HCT116 (cell line): Measurements from ENCODE around the gene INPP5B. TPM values are rescaled to one million over a fixed set of nuclear protein-coding genes. Genes with fewer than 3 reads are reported as not detected.

Experiments used
- ATAC-seq: fragments of 200-7000 bp; cut with Tn5 transposase; 2 replicates; pipeline ENCODE4 v1.9.1; 2020; ENCODE audit warnings: mild to moderate bottlenecking, moderate library complexity
- BruUV-seq: library from RNA; stranded (reverse); fragments of 400-500 nt; replicated peaks from 2 replicates; lab custom pipeline; 2021; lab: Mats Ljungman, UMichigan
- CTCF ChIA-PET: fragments of 300-600 bp; sonication (Branson Sonifier 250); formaldehyde crosslinking; loops from one replicate; lab custom pipeline; 2021; ENCODE audit warnings: antibody characterized with exemption; lab: Charles Lee
- POLR2A ChIA-PET: fragments of 300-600, 350-600 bp; sonication (Branson Sonifier 250); formaldehyde crosslinking; loops from one replicate; lab custom pipeline; 2021; ENCODE audit warnings: antibody characterized with exemption; lab: Charles Lee
- RAD21 ChIA-PET, 2 experiments: fragments of 300-600 bp; sonication (Branson Sonifier 250); formaldehyde crosslinking; loops; one replicate each; lab custom pipeline; 2023; ENCODE audit warnings: low total read pairs in 2 of 2; ENCODE audit not compliant: uncharacterized antibody in 2 of 2, unreplicated experiment in 2 of 2, low non-redundant PET in 1 of 2; lab: Charles Lee
- DNase-seq: peaks from one replicate; pipeline ENCODE4 v3.0.0-alpha.2; 2010; ENCODE audit warnings: low read depth, low spot score
- H2AFZ ChIP-seq: fragments of 200-600 bp; shearing (Covaris generic), sonication (generic); 2 replicates; pipeline ENCODE4 v1.6.1; 2017; ENCODE audit warnings: low read depth, mixed run types, mixed read lengths, antibody characterized with exemption, low read length; ENCODE audit not compliant: poor library complexity, severe bottlenecking
- H3K27ac ChIP-seq: 2 replicates; pipeline ENCODE4 v1.5.1; 2012; ENCODE audit warnings: low read depth, low read length
- H3K27me3 ChIP-seq: fragments of 200-600 bp; sonication (generic); 2 replicates; pipeline ENCODE4 v1.6.1; 2016; ENCODE audit warnings: mixed run types, low read length, mixed read lengths; ENCODE audit not compliant: insufficient read depth
- H3K36me3 ChIP-seq, 2 experiments: fragments of 200-500 bp in 1 of 2; fragments of 200-600 bp in 1 of 2; sonication (Bioruptor generic) in 1 of 2; sonication (generic) in 1 of 2; 2 replicates each; pipeline versions ENCODE4 v1.5.1 to v1.6.1; 2014 to 2016; ENCODE audit warnings: low read length in 2 of 2, inconsistent platforms in 1 of 2, mixed read lengths in 1 of 2, mixed run types in 1 of 2; ENCODE audit not compliant: insufficient read depth in 2 of 2, control insufficient read depth in 1 of 2
- H3K4me1 ChIP-seq, 2 experiments: fragments of 200-600 bp in 1 of 2; sonication (generic) in 1 of 2; 2 replicates each; pipeline versions ENCODE4 v1.5.1 to v1.6.1; 2012 to 2017; ENCODE audit warnings: low read length in 2 of 2, inconsistent platforms in 1 of 2, mild to moderate bottlenecking in 1 of 2, mixed read lengths in 1 of 2, mixed run types in 1 of 2, moderate library complexity in 1 of 2; ENCODE audit not compliant: insufficient read depth in 2 of 2, control insufficient read depth in 1 of 2
- H3K4me2 ChIP-seq: fragments of 200-600 bp; sonication (generic); 2 replicates; pipeline ENCODE4 v1.6.1; 2017; ENCODE audit warnings: mixed run types, low read length, mixed read lengths
- H3K4me3 ChIP-seq, 2 experiments: fragments of 200-600 bp in 1 of 2; sonication (generic) in 1 of 2; replicated peaks in 1 of 2; 2 replicates each; pipeline ENCODE4 v1.5.1; 2011 to 2016; ENCODE audit warnings: low read length in 2 of 2, control low read depth in 1 of 2, low read depth in 1 of 2, mild to moderate bottlenecking in 1 of 2, mixed read lengths in 1 of 2, mixed run types in 1 of 2
- H3K79me2 ChIP-seq: fragments of 200-600 bp; sonication (generic); 2 replicates; pipeline ENCODE4 v1.6.1; 2017; ENCODE audit warnings: mild to moderate bottlenecking, mixed run types, low read length, moderate library complexity, mixed read lengths; ENCODE audit not compliant: insufficient read depth
- H3K9ac ChIP-seq: fragments of 200-600 bp; sonication (generic); 2 replicates; pipeline ENCODE4 v1.6.1; 2016; ENCODE audit warnings: low read length, mixed read lengths
- H3K9me2 ChIP-seq: fragments of 200-600 bp; sonication (generic), shearing (Covaris generic); 2 replicates; pipeline ENCODE4 v1.6.1; 2017; ENCODE audit warnings: mixed run types, mild to moderate bottlenecking, moderate library complexity; ENCODE audit not compliant: insufficient read depth
- H3K9me3 ChIP-seq, 2 experiments: fragments of 200-500 bp in 1 of 2; fragments of 200-600 bp in 1 of 2; sonication (Bioruptor generic) in 1 of 2; sonication (generic) in 1 of 2; 2 replicates each; pipeline ENCODE4 v1.6.1; 2014 to 2017; ENCODE audit warnings: low read length in 2 of 2, mixed read lengths in 2 of 2, inconsistent platforms in 1 of 2, low read depth in 1 of 2, mild to moderate bottlenecking in 1 of 2, mixed run types in 1 of 2, moderate library complexity in 1 of 2; ENCODE audit not compliant: control insufficient read depth in 1 of 2, insufficient read depth in 1 of 2
- H4K20me1 ChIP-seq: fragments of 200-600 bp; sonication (generic), shearing (Covaris generic); 2 replicates; pipeline ENCODE4 v1.6.1; 2017; ENCODE audit warnings: mixed run types, mild to moderate bottlenecking, moderate library complexity; ENCODE audit not compliant: insufficient read depth
- ATF3 ChIP-seq: IDR thresholded peaks from 2 replicates; pipeline ENCODE4 v1.6.1; 2012
- CBX3 ChIP-seq: IDR thresholded peaks from 2 replicates; pipeline ENCODE4 v1.6.1; 2012; ENCODE audit warnings: low read depth
- CTCF ChIP-seq, 3 experiments: fragments of 200-600 bp in 1 of 3; sonication (generic) in 1 of 3; IDR thresholded peaks in 2 of 3; conservative IDR thresholded peaks in 1 of 3; 2 replicates each; pipeline ENCODE4 v1.5.1; 2012 to 2017; ENCODE audit warnings: low read depth in 2 of 3, low read length in 2 of 3, antibody characterized with exemption in 1 of 3, borderline replicate concordance in 1 of 3, control low read depth in 1 of 3, mild to moderate bottlenecking in 1 of 3, mixed read lengths in 1 of 3, mixed run types in 1 of 3, moderate library complexity in 1 of 3; ENCODE audit not compliant: insufficient read depth in 1 of 3
- ELF1 ChIP-seq: IDR thresholded peaks from 2 replicates; pipeline ENCODE4 v1.6.1; 2012; ENCODE audit warnings: low read depth, borderline replicate concordance
- EZH2 ChIP-seq: fragments of 200-600 bp; sonication (generic); IDR thresholded peaks from 2 replicates; pipeline ENCODE4 v1.6.1; 2017; ENCODE audit warnings: antibody characterized with exemption, mixed run types
- FOSL1 ChIP-seq: IDR thresholded peaks from 2 replicates; pipeline ENCODE4 v1.6.1; 2012; ENCODE audit warnings: low read depth
- JUND ChIP-seq: IDR thresholded peaks from 2 replicates; pipeline ENCODE4 v1.6.1; 2012
- MAX ChIP-seq: IDR thresholded peaks from 2 replicates; pipeline ENCODE4 v1.6.1; 2012
- POLR2AphosphoS5 ChIP-seq: IDR thresholded peaks from 2 replicates; pipeline ENCODE4 v1.6.1; 2011; ENCODE audit warnings: mild to moderate bottlenecking, low read depth, low read length, moderate library complexity
- SIN3A ChIP-seq: IDR thresholded peaks from 2 replicates; pipeline ENCODE4 v1.6.1; 2012; ENCODE audit warnings: low read depth
- SP1 ChIP-seq: IDR thresholded peaks from 2 replicates; pipeline ENCODE4 v1.6.1; 2012; ENCODE audit warnings: low read depth
- YY1 ChIP-seq: IDR thresholded peaks from 2 replicates; pipeline ENCODE4 v1.6.1; 2011; ENCODE audit warnings: low read length, low read depth, moderate library complexity, mild to moderate bottlenecking; ENCODE audit not compliant: insufficient replicate concordance; ENCODE audit errors: extremely low read depth
- intact Hi-C: fragments of 100-400 bp; cut with micrococcal nuclease; formaldehyde crosslinking; loops from 2 replicates; pipeline ENCODE4 v1.10.0; 2022
- total RNA-seq: library from RNA; stranded (reverse); gene quantifications from one replicate; pipeline ENCODE4 v1.2.1, GENCODE V29; 2021; ENCODE audit not compliant: unreplicated experiment

INPP5B gene
- total RNA-seq, 1 experiment from 2014 or later: 20.8 TPM

- no peaks in the 10 kb centered on the region for H3K27me3 ChIP-seq
- no peaks in the 10 kb centered on the region for H3K9me2 ChIP-seq
- peak overlapping the region; percentile 98 for H3K4me2 ChIP-seq
- H3K4me3 ChIP-seq: no peak overlapping the region
- H3K9ac ChIP-seq: peak overlapping the region; percentile 2; the same call in 1 of the 2 replicates
- intact Hi-C loops: no loop called here
- ATAC-seq (no peak), DNase-seq (no peak)
- H3K79me2 ChIP-seq: peaks cover 29% of the 10 kb centered on the region
- peaks cover 24 to 43% of the 10 kb centered on the region in 2 experiments for H3K4me1 ChIP-seq
- RAD21 ChIA-PET: no interaction called here
- TF ChIP-seq FOSL1: peak; percentile 46; the same call in 1 of the 2 replicates
- no peak for TF ChIP-seq ELF1
- BruUV-seq: no TSS peak
- POLR2A ChIA-PET: interaction anchor here (0.7 kb wide), 1 partner anchor 29 kb away, joined by 4 read pairs; no protein-coding TSS in a partner anchor
- no peaks in the 10 kb centered on the region for H4K20me1 ChIP-seq
- H3K9me3 ChIP-seq: no peaks in the 10 kb centered on the region
- no peak overlapping the region for H2AFZ ChIP-seq
- no peaks in the 10 kb centered on the region for H3K36me3 ChIP-seq
- CTCF ChIA-PET: interaction anchor here (0.7 kb wide), 1 partner anchor 86 kb away, joined by 3 read pairs; no protein-coding TSS in a partner anchor
- H3K27ac ChIP-seq: no peak overlapping the region; the same call in 1 of the 2 replicates
Observed at GRCh38 chr1:37932759-37933158, 14.1 kb downstream of the INPP5B start.

- H2AFZ ChIP-seq: peak overlapping the region; percentile 92
- ATAC-seq (peak; percentile 98), DNase-seq (peak; percentile 91)
- no peaks in the 10 kb centered on the region for H4K20me1 ChIP-seq
- BruUV-seq: no TSS peak
- peak overlapping the region; percentile 58 for H3K27ac ChIP-seq
- CTCF ChIA-PET: interaction anchor here (0.5 to 1.4 kb wide), 3 partner anchors 56 to 86 kb away, joined by 3 to 5 read pairs (median 3); partner anchors contain the start of gene MTF1
- H3K9me3 ChIP-seq: no peaks in the 10 kb centered on the region
- POLR2A ChIA-PET: interaction anchor here (1.0 to 1.7 kb wide), 3 partner anchors 8 to 124 kb away, joined by 3 to 5 read pairs (median 3); partner anchors contain the start of genes C1orf122 and YRDC
- H3K9ac ChIP-seq: peak overlapping the region; percentile 83
- RAD21 ChIA-PET: interaction anchor here in 1 of 2 experiments (0.6 kb wide), 1 partner anchor 406 kb away, joined by 3 read pairs; no protein-coding TSS in a partner anchor
- H3K27me3 ChIP-seq: no peaks in the 10 kb centered on the region
- H3K4me2 ChIP-seq: peak overlapping the region; percentile 98
- intact Hi-C loops: no loop called here
- no peaks in the 10 kb centered on the region for H3K36me3 ChIP-seq
- H3K9me2 ChIP-seq: no peaks in the 10 kb centered on the region
- H3K4me1 ChIP-seq: peaks cover 24 to 43% of the 10 kb centered on the region in 2 experiments
- peaks cover 30% of the 10 kb centered on the region for H3K79me2 ChIP-seq
- H3K4me3 ChIP-seq: peak overlapping the region; percentile 87 to 92
- TF ChIP-seq MAX (no peak), YY1 (peak; percentile 31), ATF3 (no peak), SIN3A (no peak), SP1 (peak; percentile 97), CTCF (IDR thresholded peaks at IDR 0.05 in 2 of 3, conservative IDR thresholded peaks at IDR 0.05 in 1 of 3; ENCODE audit: borderline replicate concordance in 1 of 3, insufficient read depth in 1 of 3, low read depth in 2 of 3, low read length in 2 of 3) (no peak), POLR2AphosphoS5 (peak; percentile 67), EZH2 (no peak), JUND (no peak), CBX3 (no peak)
Observed at GRCh38 chr1:37931361-37932158, 15.3 kb downstream of the INPP5B start.
